ENCODE data around the gene ANLN. TPM values are rescaled to one million over a fixed set of nuclear protein-coding genes. Genes with fewer than 3 reads are reported as not detected.

The ANLN gene
- total RNA-seq, 4 donors from 2014 or later = 0.73 to 1.8 (median 1.3) TPM

DNA sequence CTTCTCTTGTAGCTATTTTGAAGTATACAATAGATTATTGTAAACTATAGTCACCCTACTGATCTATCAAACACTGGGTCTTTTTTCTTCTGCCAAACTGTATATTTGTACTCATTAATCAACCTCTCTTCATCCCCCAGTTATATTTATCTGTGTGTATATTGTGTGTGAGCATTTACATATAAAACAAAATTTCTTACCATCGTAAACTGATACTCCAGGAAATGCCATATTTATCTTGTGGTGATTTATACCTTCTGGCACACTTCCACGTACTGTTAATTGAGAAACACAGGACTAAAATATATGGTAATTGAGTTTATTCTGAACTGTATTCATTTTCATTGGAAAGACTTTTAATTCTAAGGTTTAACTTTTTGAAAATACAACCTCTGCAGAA lies 18.9 kb downstream of the ANLN start:
- Histone ChIP-seq H3K27ac (no peak overlapping the region), H3K9me3 (no peaks in the 10 kb centered on the region), H3K4me1 (no peaks in the 10 kb centered on the region), H3K36me3 (no peaks in the 10 kb centered on the region), H3K4me3 (no peak overlapping the region), H3K27me3 (no peaks in the 10 kb centered on the region)
- in situ Hi-C loops (cut with MboI; ENCODE audit: low sequenced_read_pairs in 4 of 4) (no loop called here), intact Hi-C loops (cut with DNase I; ENCODE audit: low total_unique reads) (no loop called here)
- ATAC-seq (no peak), DNase-seq (no peak)
- TF ChIP-seq POLR2A (IDR thresholded peaks at IDR 0.05) = no peak
- TF ChIP-seq, protein P1, sequence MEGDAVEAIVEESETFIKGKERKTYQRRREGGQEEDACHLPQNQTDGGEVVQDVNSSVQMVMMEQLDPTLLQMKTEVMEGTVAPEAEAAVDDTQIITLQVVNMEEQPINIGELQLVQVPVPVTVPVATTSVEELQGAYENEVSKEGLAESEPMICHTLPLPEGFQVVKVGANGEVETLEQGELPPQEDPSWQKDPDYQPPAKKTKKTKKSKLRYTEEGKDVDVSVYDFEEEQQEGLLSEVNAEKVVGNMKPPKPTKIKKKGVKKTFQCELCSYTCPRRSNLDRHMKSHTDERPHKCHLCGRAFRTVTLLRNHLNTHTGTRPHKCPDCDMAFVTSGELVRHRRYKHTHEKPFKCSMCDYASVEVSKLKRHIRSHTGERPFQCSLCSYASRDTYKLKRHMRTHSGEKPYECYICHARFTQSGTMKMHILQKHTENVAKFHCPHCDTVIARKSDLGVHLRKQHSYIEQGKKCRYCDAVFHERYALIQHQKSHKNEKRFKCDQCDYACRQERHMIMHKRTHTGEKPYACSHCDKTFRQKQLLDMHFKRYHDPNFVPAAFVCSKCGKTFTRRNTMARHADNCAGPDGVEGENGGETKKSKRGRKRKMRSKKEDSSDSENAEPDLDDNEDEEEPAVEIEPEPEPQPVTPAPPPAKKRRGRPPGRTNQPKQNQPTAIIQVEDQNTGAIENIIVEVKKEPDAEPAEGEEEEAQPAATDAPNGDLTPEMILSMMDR (IDR thresholded peaks at IDR 0.05 in 4 of 5, conservative IDR thresholded peaks at IDR 0.05 in 1 of 5) = no peak

DNA sequence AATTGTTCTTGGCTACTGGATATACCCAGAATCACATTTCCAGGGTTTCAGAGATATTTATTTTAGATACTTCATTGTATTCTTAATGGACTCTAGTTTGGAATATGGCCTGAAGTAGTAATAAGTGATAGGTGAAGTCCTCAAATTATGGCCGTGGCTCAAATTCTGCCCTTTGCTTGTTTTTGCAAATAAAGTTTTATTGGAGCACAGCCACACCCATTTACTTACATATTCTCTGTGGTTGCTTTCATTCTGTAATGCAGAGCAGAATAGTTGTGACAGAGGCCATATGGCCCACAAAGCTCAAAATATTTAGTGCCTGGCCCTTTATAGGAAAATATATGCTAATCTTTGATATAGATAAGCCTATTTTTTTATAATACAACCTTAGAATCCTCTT lies 19.5 kb downstream of the ANLN start:
- intact Hi-C loops (cut with DNase I; ENCODE audit: low total_unique reads) = no loop called here
- Histone ChIP-seq H3K27ac (no peak overlapping the region), H3K9me3 (no peaks in the 10 kb centered on the region), H3K27me3 (no peaks in the 10 kb centered on the region), H3K4me1 (no peaks in the 10 kb centered on the region), H3K4me3 (no peak overlapping the region), H3K36me3 (no peaks in the 10 kb centered on the region)
- DNase-seq (no peak), ATAC-seq (no peak)
- TF ChIP-seq, protein P1 (IDR thresholded peaks at IDR 0.05 in 4 of 5, conservative IDR thresholded peaks at IDR 0.05 in 1 of 5) = no peak
- no peak for TF ChIP-seq POLR2A (IDR thresholded peaks at IDR 0.05)
- in situ Hi-C loops (cut with MboI; ENCODE audit: low sequenced_read_pairs in 4 of 4) = no loop called here

DNA sequence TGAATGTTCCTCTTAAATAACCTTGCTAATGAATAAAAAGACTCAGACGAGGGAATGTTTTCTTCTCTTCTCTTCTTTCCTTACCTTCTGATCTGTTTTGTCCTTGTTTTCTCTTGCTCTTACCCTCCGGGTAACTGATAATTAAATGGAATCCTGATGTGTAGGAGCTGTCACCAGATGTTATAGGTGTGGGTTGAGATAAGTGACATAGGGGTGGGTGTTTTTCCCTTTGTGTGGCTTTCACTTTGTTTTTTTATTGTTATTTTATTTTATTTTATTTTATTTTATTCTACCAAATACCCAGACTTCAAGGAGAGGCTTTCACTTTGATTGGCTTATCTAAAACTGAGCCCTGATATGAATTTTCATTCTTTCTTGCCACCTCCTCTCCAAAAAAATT lies 25.5 kb downstream of the ANLN start:
- intact Hi-C loops (cut with DNase I; ENCODE audit: low total_unique reads) (no loop called here), in situ Hi-C loops (cut with MboI; ENCODE audit: low sequenced_read_pairs in 4 of 4) (no loop called here)
- H3K9me3 ChIP-seq = no peaks in the 10 kb centered on the region

DNA sequence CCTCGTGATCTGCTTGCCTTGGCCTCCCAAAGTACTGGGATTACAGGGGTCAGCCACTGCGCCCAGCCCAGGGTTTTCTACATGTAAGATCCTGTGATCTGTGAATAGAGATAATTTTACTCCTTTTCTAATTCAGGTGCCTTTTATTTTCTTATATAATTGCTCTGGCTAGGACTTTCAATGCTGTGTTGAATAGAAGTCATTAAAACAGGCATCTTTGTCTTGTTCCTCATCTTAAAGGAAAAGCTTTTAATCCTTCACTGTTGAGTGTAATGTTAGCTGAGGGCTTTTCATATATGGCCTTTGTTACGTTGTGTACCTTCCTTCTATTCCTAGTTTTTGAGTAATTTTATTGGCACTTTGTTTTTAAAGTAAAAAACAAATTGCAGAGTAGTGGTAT lies 26.6 kb downstream of the ANLN start:
- no peak for ATAC-seq
- TF ChIP-seq, protein P1 (IDR thresholded peaks at IDR 0.05 in 4 of 5, conservative IDR thresholded peaks at IDR 0.05 in 1 of 5) = no peak
- no peak for TF ChIP-seq POLR2A (IDR thresholded peaks at IDR 0.05)
- no peaks in the 10 kb centered on the region for H3K27me3 ChIP-seq
- no peaks in the 10 kb centered on the region for H3K36me3 ChIP-seq
- H3K4me1 ChIP-seq = no peaks in the 10 kb centered on the region
- intact Hi-C loops (cut with DNase I; ENCODE audit: low total_unique reads) = no loop called here
- in situ Hi-C loops (cut with MboI; ENCODE audit: low sequenced_read_pairs in 4 of 4) = no loop called here
- no peaks in the 10 kb centered on the region for H3K9me3 ChIP-seq
- DNase-seq = no peak
- no peak overlapping the region for H3K27ac ChIP-seq
- H3K4me3 ChIP-seq = no peak overlapping the region

More for the DNA sequence above, 25.5 kb downstream of the ANLN start:
- H3K4me3 ChIP-seq = no peak overlapping the region
- no peak for DNase-seq
- TF ChIP-seq POLR2A (IDR thresholded peaks at IDR 0.05) = no peak
- TF ChIP-seq, protein P1 (IDR thresholded peaks at IDR 0.05 in 4 of 5, conservative IDR thresholded peaks at IDR 0.05 in 1 of 5) = no peak
- ATAC-seq = no peak
- no peaks in the 10 kb centered on the region for H3K36me3 ChIP-seq
- H3K27me3 ChIP-seq = no peaks in the 10 kb centered on the region
- H3K4me1 ChIP-seq = no peaks in the 10 kb centered on the region
- no peak overlapping the region for H3K27ac ChIP-seq

DNA sequence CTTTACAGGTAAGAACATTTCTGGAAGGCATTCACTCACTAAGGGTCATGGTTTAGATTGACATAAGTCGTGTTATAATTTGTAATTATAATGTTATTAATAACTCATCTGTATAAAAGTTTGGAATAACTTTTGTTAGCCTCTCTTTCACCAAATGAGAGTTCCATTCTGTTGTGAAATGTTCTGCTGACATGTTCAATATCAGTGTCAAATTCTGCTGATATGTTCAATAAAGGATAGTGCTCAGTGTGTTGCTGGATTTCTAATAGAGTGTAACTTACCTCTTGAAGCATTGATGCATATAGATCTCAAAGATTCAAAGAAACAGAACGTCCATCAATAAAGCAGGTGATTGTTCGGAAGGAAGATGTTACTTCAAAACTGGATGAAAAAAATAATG lies 30.6 kb downstream of the ANLN start:
- Histone ChIP-seq H3K9me3 (no peaks in the 10 kb centered on the region), H3K4me3 (no peak overlapping the region), H3K27me3 (no peaks in the 10 kb centered on the region), H3K27ac (no peak overlapping the region), H3K4me1 (no peaks in the 10 kb centered on the region), H3K36me3 (no peaks in the 10 kb centered on the region)
- in situ Hi-C loops (cut with MboI; ENCODE audit: low sequenced_read_pairs in 4 of 4) = no loop called here
- intact Hi-C loops (cut with DNase I; ENCODE audit: low total_unique reads) = no loop called here
- no peak for TF ChIP-seq POLR2A (IDR thresholded peaks at IDR 0.05)
- TF ChIP-seq, protein P1 (IDR thresholded peaks at IDR 0.05 in 4 of 5, conservative IDR thresholded peaks at IDR 0.05 in 1 of 5) = no peak
- no peak for ATAC-seq
- no peak for DNase-seq
